Muscle layer of duodenum (tissue), 2 donors: ENCODE results near the gene MIPOL1.

Source experiments
- H3K27ac ChIP-seq: one replicate; pipeline ENCODE4 v1.7.0; 2013; ENCODE audit warnings: mild to moderate bottlenecking, low read length
- H3K27me3 ChIP-seq: one replicate; pipeline ENCODE4 v1.7.0; 2013; ENCODE audit warnings: low read depth, mild to moderate bottlenecking, control low read depth, low read length
- H3K36me3 ChIP-seq, 2 donors: one replicate each; pipeline ENCODE4 v1.7.0; 2013; ENCODE audit warnings: low read length in 2 of 2, control low read depth in 1 of 2, mild to moderate bottlenecking in 1 of 2; ENCODE audit not compliant: insufficient read depth in 2 of 2, control insufficient read depth in 1 of 2
- H3K4me1 ChIP-seq, 2 donors: one replicate each; pipeline ENCODE4 v1.7.0; 2013; ENCODE audit warnings: low read length in 2 of 2, mild to moderate bottlenecking in 2 of 2, control low read depth in 1 of 2, moderate library complexity in 1 of 2; ENCODE audit not compliant: insufficient read depth in 2 of 2, control insufficient read depth in 1 of 2
- H3K4me3 ChIP-seq, 2 donors: one replicate each; pipeline ENCODE4 v1.7.0; 2013; ENCODE audit warnings: low read length in 2 of 2, low read depth in 1 of 2, mild to moderate bottlenecking in 1 of 2
- H3K9me3 ChIP-seq, 2 donors: one replicate each; pipeline ENCODE4 v1.7.0; 2013; ENCODE audit warnings: low read length in 2 of 2, control low read depth in 1 of 2, mild to moderate bottlenecking in 1 of 2; ENCODE audit not compliant: control insufficient read depth in 1 of 2
- donor health status: healthy.

MIPOL1 gene

GRCh38 chr14:37595809-37596621 lies 398.3 kb downstream of the MIPOL1 start:
- Histone ChIP-seq H3K27me3 (peaks cover 84% of the 10 kb centered on the region), H3K4me1 (peaks cover 0 to 55% of the 10 kb centered on the region in 2 donors), H3K9me3 (no peaks in the 10 kb centered on the region), H3K36me3 (no peaks in the 10 kb centered on the region), H3K27ac (no peak overlapping the region), H3K4me3 (peak overlapping the region; percentile 53 to 55)

- H3K9me3 ChIP-seq: no peaks in the 10 kb centered on the region
- no peaks in the 10 kb centered on the region for H3K36me3 ChIP-seq
- H3K4me3 ChIP-seq: no peak overlapping the region
- H3K27me3 ChIP-seq: peaks cover 86% of the 10 kb centered on the region
- peaks cover 0 to 50% of the 10 kb centered on the region in 2 donors for H3K4me1 ChIP-seq
- no peak overlapping the region for H3K27ac ChIP-seq
Observed at GRCh38 chr14:37596790-37597472, 399.2 kb downstream of the MIPOL1 start.

GRCh38 chr14:37597538-37597913 lies 399.8 kb downstream of the MIPOL1 start:
- H3K9me3 ChIP-seq: no peaks in the 10 kb centered on the region
- peaks cover 0 to 50% of the 10 kb centered on the region in 2 donors for H3K4me1 ChIP-seq
- no peak overlapping the region for H3K4me3 ChIP-seq
- no peaks in the 10 kb centered on the region for H3K36me3 ChIP-seq
- no peak overlapping the region for H3K27ac ChIP-seq
- peaks cover 86% of the 10 kb centered on the region for H3K27me3 ChIP-seq

- Histone ChIP-seq H3K27me3 (peaks cover 86% of the 10 kb centered on the region), H3K4me3 (peak overlapping the region in 1 of 2 donors; percentile 40)
Observed at GRCh38 chr14:37597914-37598746, 400.4 kb downstream of the MIPOL1 start.

GRCh38 chr14:37598747-37599506 lies 401.2 kb downstream of the MIPOL1 start:
- Histone ChIP-seq H3K27me3 (peaks cover 86% of the 10 kb centered on the region), H3K4me3 (peak overlapping the region in 1 of 2 donors; percentile 40), H3K27ac (no peak overlapping the region), H3K4me1 (peaks cover 0 to 49% of the 10 kb centered on the region in 2 donors), H3K36me3 (no peaks in the 10 kb centered on the region), H3K9me3 (no peaks in the 10 kb centered on the region)

More at GRCh38 chr14:37597914-37598746, 400.4 kb downstream of the MIPOL1 start:
- Histone ChIP-seq H3K4me1 (peaks cover 0 to 50% of the 10 kb centered on the region in 2 donors), H3K9me3 (no peaks in the 10 kb centered on the region), H3K36me3 (no peaks in the 10 kb centered on the region), H3K27ac (no peak overlapping the region)

GRCh38 chr14:37599507-37600368 lies 402.0 kb downstream of the MIPOL1 start:
- Histone ChIP-seq H3K27me3 (peaks cover 84% of the 10 kb centered on the region), H3K4me1 (peaks cover 0 to 41% of the 10 kb centered on the region in 2 donors), H3K36me3 (no peaks in the 10 kb centered on the region), H3K9me3 (no peaks in the 10 kb centered on the region), H3K27ac (no peak overlapping the region), H3K4me3 (peak overlapping the region in 1 of 2 donors; percentile 17)

GRCh38 chr14:37600880-37601741 lies 403.4 kb downstream of the MIPOL1 start:
- H3K4me1 ChIP-seq: peaks cover 0 to 29% of the 10 kb centered on the region in 2 donors
- H3K9me3 ChIP-seq: no peaks in the 10 kb centered on the region
- H3K27ac ChIP-seq: no peak overlapping the region
- H3K4me3 ChIP-seq: no peak overlapping the region
- H3K27me3 ChIP-seq: peaks cover 79% of the 10 kb centered on the region
- H3K36me3 ChIP-seq: no peaks in the 10 kb centered on the region

GRCh38 chr14:37601865-37602264 lies 404.1 kb downstream of the MIPOL1 start:
- Histone ChIP-seq H3K9me3 (no peaks in the 10 kb centered on the region), H3K27ac (no peak overlapping the region), H3K27me3 (peaks cover 73% of the 10 kb centered on the region), H3K4me3 (no peak overlapping the region), H3K4me1 (peaks cover 0 to 26% of the 10 kb centered on the region in 2 donors), H3K36me3 (no peaks in the 10 kb centered on the region)
